ENCODE measurements around the gene ATP1A2. TPM values are rescaled to one million over a fixed set of nuclear protein-coding genes. Genes with fewer than 3 reads are reported as not detected.

ATP1A2 gene
- total and polyA plus RNA-seq, 10 of the 15 experiments (the other 5 are each of a cell fraction or from before 2014, with no cell fraction given): 0.15 TPM; not detected in 9

- TF ChIP-seq ZNF217 (IDR thresholded peaks at IDR 0.05) (no peak), TARDBP (IDR thresholded peaks at IDR 0.05; ENCODE audit: borderline replicate concordance) (no peak), CUX1 (IDR thresholded peaks at IDR 0.05; ENCODE audit: insufficient replicate concordance, low read depth, low read length) (no peak), CBX5 (IDR thresholded peaks at IDR 0.05; ENCODE audit: low read depth) (no peak), CHD1 (IDR thresholded peaks at IDR 0.05; ENCODE audit: low read depth, low read length) (no peak), BMI1 (IDR thresholded peaks at IDR 0.05; ENCODE audit: borderline replicate concordance) (no peak), SMC3 (IDR thresholded peaks at IDR 0.05; ENCODE audit: borderline replicate concordance, low read length) (no peak), CEBPZ (IDR thresholded peaks at IDR 0.05; ENCODE audit: low read depth, low read length) (no peak), POLR2AphosphoS2 (IDR thresholded peaks at IDR 0.05; ENCODE audit: low read depth, low read length) (no peak), BCLAF1 (IDR thresholded peaks at IDR 0.05) (no peak)
Measured at GRCh38 chr1:160082926-160083325, 32.6 kb upstream of the ATP1A2 start (continued).
